Lower leg skin (tissue), 3 donors: Measurements from ENCODE around the gene NAV2.

ENCODE experiments used
- POLR2A ChIP-seq, 2 donors: fragments of 450-650 bp; IDR thresholded peaks; one replicate each; pipeline ENCODE4 v1.6.1; 2016 to 2017; ENCODE audit warnings: antibody characterized with exemption in 2 of 2, mild to moderate bottlenecking in 1 of 2, moderate library complexity in 1 of 2
- TF ChIP-seq, protein P1 (sequence below), 3 donors: fragments of 450-650 bp; IDR thresholded peaks; one replicate each; pipeline ENCODE4 v1.5.1; 2016; ENCODE audit warnings: antibody characterized with exemption in 3 of 3, mild to moderate bottlenecking in 3 of 3, moderate library complexity in 2 of 3

DNA sequence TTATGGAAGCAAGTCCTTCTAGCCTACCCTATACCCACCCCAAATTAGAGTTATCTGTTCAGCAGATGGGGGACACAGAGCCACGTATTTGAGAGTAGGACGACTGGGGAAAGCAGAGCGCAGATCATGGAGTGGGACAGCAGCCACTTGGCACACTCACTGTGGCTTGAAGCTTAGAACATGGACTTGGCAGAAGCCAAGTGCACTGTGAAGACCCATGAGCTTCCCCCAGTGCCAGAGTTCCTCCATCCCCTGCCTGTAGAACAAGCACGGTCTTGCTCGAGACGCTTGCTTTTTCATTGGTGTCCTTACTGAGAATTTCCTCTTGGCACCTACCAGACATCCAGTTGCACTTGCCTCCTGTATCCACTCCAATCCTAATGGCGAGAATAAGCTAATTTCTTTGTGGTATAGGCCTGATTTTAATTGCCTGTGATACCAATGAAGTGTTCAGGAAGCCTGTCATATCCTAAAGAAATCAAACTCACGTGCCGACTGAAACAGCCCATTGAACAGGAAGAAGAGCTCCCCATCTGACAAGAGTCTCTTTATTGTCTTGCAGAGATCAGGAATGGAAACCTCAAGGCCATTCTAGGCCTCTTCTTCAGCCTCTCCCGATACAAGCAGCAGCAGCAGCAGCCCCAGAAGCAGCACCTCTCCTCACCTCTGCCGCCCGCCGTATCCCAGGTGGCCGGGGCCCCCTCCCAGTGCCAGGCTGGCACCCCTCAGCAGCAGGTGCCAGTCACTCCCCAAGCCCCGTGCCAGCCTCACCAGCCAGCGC lies 166.9 kb downstream of the NAV2 start:
- TF ChIP-seq, protein P1, sequence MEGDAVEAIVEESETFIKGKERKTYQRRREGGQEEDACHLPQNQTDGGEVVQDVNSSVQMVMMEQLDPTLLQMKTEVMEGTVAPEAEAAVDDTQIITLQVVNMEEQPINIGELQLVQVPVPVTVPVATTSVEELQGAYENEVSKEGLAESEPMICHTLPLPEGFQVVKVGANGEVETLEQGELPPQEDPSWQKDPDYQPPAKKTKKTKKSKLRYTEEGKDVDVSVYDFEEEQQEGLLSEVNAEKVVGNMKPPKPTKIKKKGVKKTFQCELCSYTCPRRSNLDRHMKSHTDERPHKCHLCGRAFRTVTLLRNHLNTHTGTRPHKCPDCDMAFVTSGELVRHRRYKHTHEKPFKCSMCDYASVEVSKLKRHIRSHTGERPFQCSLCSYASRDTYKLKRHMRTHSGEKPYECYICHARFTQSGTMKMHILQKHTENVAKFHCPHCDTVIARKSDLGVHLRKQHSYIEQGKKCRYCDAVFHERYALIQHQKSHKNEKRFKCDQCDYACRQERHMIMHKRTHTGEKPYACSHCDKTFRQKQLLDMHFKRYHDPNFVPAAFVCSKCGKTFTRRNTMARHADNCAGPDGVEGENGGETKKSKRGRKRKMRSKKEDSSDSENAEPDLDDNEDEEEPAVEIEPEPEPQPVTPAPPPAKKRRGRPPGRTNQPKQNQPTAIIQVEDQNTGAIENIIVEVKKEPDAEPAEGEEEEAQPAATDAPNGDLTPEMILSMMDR (IDR thresholded peaks at IDR 0.05): no peak
- no peak for TF ChIP-seq POLR2A (IDR thresholded peaks at IDR 0.05)
